Metanephros (tissue), 1 donor: ENCODE data around the gene NES. TPM values are rescaled to one million over a fixed set of nuclear protein-coding genes. Genes with fewer than 3 reads are reported as not detected.

Experiments
- total RNA-seq: library from RNA; depleted of rRNA; stranded (reverse); fragments of >200 nt; gene quantifications from one replicate; pipeline ENCODE4 v1.2.3, GENCODE V29; 2014

The NES gene
- total RNA-seq, result 62.2 TPM

GRCh38 chr1:156676820-156677615 lies at the start of gene NES:
Gene NES, minus strand, starts transcription at chr1:156677407. Its CDS starts 143 bp downstream, at chr1:156677264.

GRCh38 chr1:156705321-156705917 lies 28.2 kb upstream of the NES start, which contains the start of gene CRABP2:
Gene CRABP2, minus strand, starts transcription at chr1:156705583. Its CDS starts 137 bp downstream, at chr1:156705446.

GRCh38 chr1:156641761-156642264 lies 35.4 kb downstream of the NES start, which contains the start of gene BCAN:
Gene BCAN, plus strand, starts transcription at chr1:156642117. Its CDS starts 3,938 bp downstream, at chr1:156646055.

GRCh38 chr1:156618853-156619581 lies 58.2 kb downstream of the NES start, which contains the start of gene HAPLN2:
Gene HAPLN2, plus strand, starts transcription at chr1:156619415. Its CDS starts 4,076 bp downstream, at chr1:156623491.

Other genes with a start within 250 kb of the NES start
- 31.0 TPM for gene MEF2D, start 176.6 kb downstream of the NES start, total RNA-seq
- 11.3 TPM for gene IQGAP3, start 104.8 kb downstream of the NES start, total RNA-seq
- 0.58 TPM for gene TTC24, start 97.7 kb downstream of the NES start, total RNA-seq
- gene NAXE, start 85.6 kb downstream of the NES start, total RNA-seq, result 53.7 TPM
- 9.6 TPM for gene GPATCH4, start 75.9 kb downstream of the NES start, total RNA-seq
- 0.29 TPM for gene HAPLN2, start 58.0 kb downstream of the NES start, total RNA-seq
- gene BCAN, start 35.3 kb downstream of the NES start, total RNA-seq, result 0.18 TPM
- gene CRABP2, start 28.2 kb upstream of the NES start, total RNA-seq, result 17.1 TPM
- gene METTL25B, start 51.1 kb upstream of the NES start, total RNA-seq, result 22.9 TPM
- 13.3 TPM for gene ISG20L2, start 51.4 kb upstream of the NES start, total RNA-seq
- 40.3 TPM for gene MRPL24, start 63.7 kb upstream of the NES start, total RNA-seq
- 107 TPM for gene HDGF, start 74.3 kb upstream of the NES start, total RNA-seq
- 33.2 TPM for gene PRCC, start 90.1 kb upstream of the NES start, total RNA-seq
- 0.64 TPM for gene SH2D2A, start 139.4 kb upstream of the NES start, total RNA-seq
- 1.9 TPM for gene INSRR, start 181.7 kb upstream of the NES start, total RNA-seq
- gene NTRK1, start 183.5 kb upstream of the NES start, total RNA-seq, result 2.0 TPM
- 33.2 TPM for gene PEAR1, start 216.3 kb upstream of the NES start, total RNA-seq
- 0.35 TPM for gene LRRC71, start 243.2 kb upstream of the NES start, total RNA-seq